OCI-LY3 (cell line): Measurements from ENCODE around the gene PTPRN2.

Experiments used
- H2AFZ ChIP-seq: fragments of 200-600, 300-600 bp; shearing (Covaris generic); 2 replicates; pipeline ENCODE4 v1.6.0; 2014; ENCODE audit warnings: antibody characterized with exemption, low read depth, low read length
- H3K27ac ChIP-seq: fragments of 200-600, 300-600 bp; sonication (generic); 2 replicates; pipeline ENCODE4 v1.5.1; 2014; ENCODE audit warnings: mild to moderate bottlenecking, low read length, moderate library complexity, mixed read lengths
- H3K27me3 ChIP-seq: fragments of 200-600, 300-600 bp; sonication (generic); 2 replicates; pipeline ENCODE4 v1.6.1; 2014; ENCODE audit warnings: low read depth, low read length, mixed read lengths
- H3K36me3 ChIP-seq: fragments of 200-600, 300-600 bp; sonication (generic); replicated peaks from 2 replicates; pipeline ENCODE3; 2014; ENCODE audit warnings: low read depth, low read length, mixed read lengths
- H3K4me1 ChIP-seq: fragments of 300-600, 200-600 bp; sonication (generic); 2 replicates; pipeline ENCODE4 v1.6.1; 2014; ENCODE audit warnings: low read length, mixed read lengths
- H3K4me2 ChIP-seq: fragments of 200-600, 300-600 bp; sonication (generic); 2 replicates; pipeline ENCODE4 v1.6.1; 2014; ENCODE audit warnings: low read length, mixed read lengths
- H3K4me3 ChIP-seq: fragments of 300-600, 200-600 bp; sonication (generic); 2 replicates; pipeline ENCODE4 v1.5.1; 2014; ENCODE audit warnings: antibody characterized with exemption, mild to moderate bottlenecking, low read length, moderate library complexity
- H3K79me2 ChIP-seq: fragments of 300-600, 200-600 bp; shearing (Covaris generic); 2 replicates; pipeline ENCODE4 v1.6.1; 2014; ENCODE audit warnings: mild to moderate bottlenecking, low read length, mixed read lengths
- H3K9ac ChIP-seq: fragments of 300-600, 200-600 bp; shearing (Covaris generic); 2 replicates; pipeline ENCODE4 v1.6.0; 2014; ENCODE audit warnings: mild to moderate bottlenecking, low read length, moderate library complexity
- H3K9me3 ChIP-seq: fragments of 200-600, 300-600 bp; shearing (Covaris generic); 2 replicates; pipeline ENCODE4 v1.6.1; 2014; ENCODE audit warnings: low read length, mixed read lengths; ENCODE audit not compliant: insufficient read depth
- H4K20me1 ChIP-seq: fragments of 200-600, 300-600 bp; sonication (generic); 2 replicates; pipeline ENCODE4 v1.6.1; 2016; ENCODE audit warnings: low read length, mixed read lengths; ENCODE audit not compliant: insufficient read depth
- CTCF ChIP-seq: fragments of 200-600, 300-600 bp; sonication (generic); IDR thresholded peaks from 2 replicates; pipeline ENCODE4 v1.5.1; 2014; ENCODE audit warnings: antibody characterized with exemption, low read length, low read depth
- EZH2phosphoT487 ChIP-seq: fragments of 200-600 bp; shearing (Covaris generic); IDR thresholded peaks from 2 replicates; pipeline ENCODE4 v1.6.1; 2018; ENCODE audit warnings: antibody characterized with exemption, mixed run types, low read depth

PTPRN2 gene

DNA sequence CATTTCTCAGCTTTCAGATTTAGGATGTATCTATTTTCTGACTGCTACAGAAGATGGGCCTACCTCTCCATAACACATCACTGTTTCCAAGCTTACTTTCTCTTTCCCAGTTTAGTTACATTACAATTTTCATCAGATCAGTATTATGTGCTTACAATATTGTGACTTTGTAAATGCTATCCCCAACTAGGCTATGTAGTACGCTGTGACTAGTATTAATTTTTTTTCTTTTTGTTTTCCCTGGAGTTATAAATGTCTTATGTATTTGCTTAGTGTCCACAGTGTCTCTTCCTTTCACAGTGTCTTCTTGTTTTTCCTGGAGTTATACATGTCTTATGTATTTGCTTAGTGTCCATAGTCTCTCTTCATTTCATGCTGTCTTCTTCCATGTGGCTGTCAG, 188.9 kb downstream of the PTPRN2 start:
- Histone ChIP-seq H3K4me1 (peaks cover 32% of the 10 kb centered on the region), H2AFZ (no peak overlapping the region), H3K4me2 (no peak overlapping the region), H3K79me2 (no peaks in the 10 kb centered on the region), H3K4me3 (no peak overlapping the region), H3K36me3 (no peaks in the 10 kb centered on the region), H4K20me1 (no peaks in the 10 kb centered on the region), H3K27me3 (no peaks in the 10 kb centered on the region), H3K9me3 (no peaks in the 10 kb centered on the region; the same call in 1 of the 2 replicates), H3K27ac (no peak overlapping the region), H3K9ac (no peak overlapping the region)
- no peak for TF ChIP-seq EZH2phosphoT487
- TF ChIP-seq CTCF = no peak

DNA sequence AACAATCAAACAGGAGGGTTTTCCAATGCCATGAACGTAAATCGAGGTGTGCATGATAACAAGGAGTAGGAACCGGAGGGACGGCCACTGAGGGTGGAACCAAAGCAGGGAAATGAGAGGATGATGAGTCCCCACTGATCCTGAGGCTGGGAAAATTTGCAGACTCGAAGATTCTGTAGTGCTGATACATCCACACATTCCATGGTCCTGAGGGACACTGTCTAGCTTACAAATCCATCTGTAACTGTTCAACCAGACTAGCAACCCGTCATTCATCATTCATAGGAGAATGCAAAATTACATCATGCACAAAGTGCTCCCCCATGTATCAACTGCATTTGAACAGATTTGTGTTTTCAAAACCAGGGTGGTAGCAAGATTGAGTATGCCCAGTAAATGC, 189.7 kb downstream of the PTPRN2 start:
- Histone ChIP-seq H4K20me1 (no peaks in the 10 kb centered on the region), H3K4me1 (peaks cover 23% of the 10 kb centered on the region), H3K36me3 (no peaks in the 10 kb centered on the region), H3K27me3 (no peaks in the 10 kb centered on the region), H3K27ac (no peak overlapping the region), H2AFZ (no peak overlapping the region), H3K9ac (no peak overlapping the region), H3K4me2 (no peak overlapping the region), H3K4me3 (no peak overlapping the region), H3K9me3 (no peaks in the 10 kb centered on the region; the same call in 1 of the 2 replicates), H3K79me2 (no peaks in the 10 kb centered on the region)
- TF ChIP-seq CTCF (no peak), EZH2phosphoT487 (no peak)

GRCh38 chr7:158396982-158397862, 190.4 kb downstream of the PTPRN2 start:
- no peaks in the 10 kb centered on the region for H4K20me1 ChIP-seq
- TF ChIP-seq EZH2phosphoT487 = no peak
- TF ChIP-seq CTCF = no peak
- no peak overlapping the region for H2AFZ ChIP-seq
- H3K27me3 ChIP-seq = no peaks in the 10 kb centered on the region
- H3K27ac ChIP-seq = no peak overlapping the region
- no peak overlapping the region for H3K4me2 ChIP-seq
- no peaks in the 10 kb centered on the region for H3K36me3 ChIP-seq
- no peak overlapping the region for H3K4me3 ChIP-seq
- no peak overlapping the region for H3K9ac ChIP-seq
- no peaks in the 10 kb centered on the region; the same call in 1 of the 2 replicates for H3K9me3 ChIP-seq
- H3K79me2 ChIP-seq = no peaks in the 10 kb centered on the region
- peaks cover 17% of the 10 kb centered on the region for H3K4me1 ChIP-seq

GRCh38 chr7:158396301-158396905, 191.2 kb downstream of the PTPRN2 start:
- Histone ChIP-seq H3K4me3 (no peak overlapping the region), H3K4me2 (no peak overlapping the region), H3K36me3 (no peaks in the 10 kb centered on the region), H2AFZ (no peak overlapping the region), H4K20me1 (no peaks in the 10 kb centered on the region), H3K4me1 (peaks cover 9% of the 10 kb centered on the region), H3K79me2 (no peaks in the 10 kb centered on the region), H3K9me3 (no peaks in the 10 kb centered on the region; the same call in 1 of the 2 replicates), H3K27ac (no peak overlapping the region), H3K9ac (no peak overlapping the region), H3K27me3 (no peaks in the 10 kb centered on the region)
- TF ChIP-seq EZH2phosphoT487 = no peak
- TF ChIP-seq CTCF = no peak
